ENCODE data around the gene MPC1.
A peak's percentile ranks its signal among the peaks of the same experiment; 100 is the strongest.
"Not testable (repeated sequence)": the region's sequence is repeated elsewhere in the genome, so short reads cannot be mapped to it uniquely, and the experiment has no call there.

MPC1 gene

DNA sequence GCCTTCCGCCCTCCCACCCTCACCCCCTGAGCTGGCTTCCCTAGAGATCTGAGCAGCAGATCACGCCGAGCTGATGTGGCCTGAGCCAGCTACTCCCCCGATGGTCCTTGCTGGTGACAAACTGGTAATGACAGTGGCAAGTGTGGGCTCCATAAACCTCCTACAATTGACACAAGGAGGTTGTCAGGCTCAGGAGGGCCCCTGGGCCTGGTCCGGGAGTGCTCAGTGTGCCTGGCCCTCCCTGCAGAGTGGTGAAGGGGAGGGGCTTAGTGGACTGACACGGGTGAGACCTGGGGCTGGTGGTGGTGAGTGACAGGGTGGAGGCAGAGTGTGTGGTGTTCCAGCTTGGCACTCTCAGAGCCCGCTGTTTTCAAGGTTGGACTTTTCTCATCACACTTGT lies 22.6 kb upstream of the MPC1 start:
- no peak for DNase-seq

DNA sequence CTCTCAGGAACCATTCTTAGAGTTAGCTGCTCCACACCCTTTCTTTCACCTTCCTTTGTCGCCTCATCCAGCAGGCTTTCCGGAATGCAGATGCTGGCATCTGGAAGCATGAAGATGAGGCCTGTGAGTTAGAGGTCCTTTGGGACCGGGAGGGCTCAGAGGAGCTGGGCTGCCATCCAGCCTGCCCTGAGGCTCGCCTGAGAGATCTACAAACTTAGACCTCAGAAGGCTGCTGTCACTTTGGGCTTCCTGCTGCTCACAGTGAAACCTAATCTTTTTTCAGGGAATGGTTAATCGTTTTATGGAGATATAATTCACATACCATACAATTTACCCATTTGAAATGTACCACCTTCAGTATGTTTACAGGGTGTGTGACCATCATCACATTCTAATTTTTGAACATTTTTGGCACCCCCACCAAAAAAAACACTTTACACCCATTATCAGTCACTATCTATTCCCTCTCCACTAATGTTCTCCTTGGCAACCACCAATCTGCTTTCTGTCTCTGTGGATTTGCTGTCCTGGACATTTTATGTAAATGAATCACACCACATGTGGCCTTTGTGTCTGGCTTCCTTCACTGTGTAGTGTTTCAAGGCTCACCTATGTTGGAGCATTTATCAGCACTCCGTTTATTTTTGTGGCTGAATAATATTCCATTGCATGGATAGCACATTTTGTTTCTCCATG lies 20.0 kb upstream of the MPC1 start:
- DNase-seq = no peak

DNA sequence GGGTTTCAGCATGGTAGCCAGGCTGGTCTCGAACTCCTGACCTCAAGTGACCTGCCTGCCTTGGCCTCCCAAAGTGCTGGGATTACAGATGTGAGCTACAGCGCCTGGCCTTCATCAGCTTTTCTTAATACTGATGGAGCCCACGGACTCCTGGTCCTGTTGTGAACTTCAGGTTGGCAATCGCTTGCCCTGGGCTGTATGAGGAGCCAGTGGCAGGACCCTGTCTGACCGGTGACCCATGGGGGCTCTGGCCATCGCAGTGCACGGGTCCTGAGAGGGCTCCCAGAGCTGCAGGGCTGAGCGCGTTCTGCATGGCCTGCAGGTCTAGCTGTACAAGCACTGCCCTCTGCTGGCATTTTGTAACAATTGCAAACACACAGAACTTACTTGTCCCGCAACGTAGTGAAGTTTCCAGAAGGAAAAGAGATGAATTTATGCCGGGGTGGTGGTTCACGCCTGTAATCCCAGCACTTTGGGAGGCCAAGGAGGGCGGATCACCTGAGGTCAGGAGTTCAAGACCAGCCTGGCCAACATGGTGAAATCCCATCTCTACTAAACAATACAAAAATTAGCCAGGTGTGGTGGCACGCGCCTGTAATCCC lies 18.0 kb upstream of the MPC1 start:
- DNase-seq = peak; percentile 68

DNA sequence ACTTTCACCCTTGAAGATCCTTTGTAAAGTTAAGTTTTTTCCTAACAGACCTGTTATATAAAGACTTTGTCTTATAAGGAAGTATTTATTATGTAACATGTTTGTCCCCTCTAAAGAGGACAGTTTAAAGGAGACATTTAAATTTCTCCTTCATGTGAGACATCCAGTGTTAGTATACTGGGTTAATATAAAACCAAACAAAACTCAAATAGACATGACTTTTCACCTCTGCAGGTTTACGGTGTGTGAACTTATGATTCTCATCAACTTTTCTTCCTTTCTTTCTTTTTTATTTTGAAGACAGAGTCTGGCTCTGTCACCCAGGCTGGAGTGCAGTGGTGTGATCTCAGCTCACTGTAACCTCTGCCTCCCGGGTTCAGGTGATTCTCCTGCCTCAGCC lies 17.4 kb upstream of the MPC1 start:
- no peak for DNase-seq

DNA sequence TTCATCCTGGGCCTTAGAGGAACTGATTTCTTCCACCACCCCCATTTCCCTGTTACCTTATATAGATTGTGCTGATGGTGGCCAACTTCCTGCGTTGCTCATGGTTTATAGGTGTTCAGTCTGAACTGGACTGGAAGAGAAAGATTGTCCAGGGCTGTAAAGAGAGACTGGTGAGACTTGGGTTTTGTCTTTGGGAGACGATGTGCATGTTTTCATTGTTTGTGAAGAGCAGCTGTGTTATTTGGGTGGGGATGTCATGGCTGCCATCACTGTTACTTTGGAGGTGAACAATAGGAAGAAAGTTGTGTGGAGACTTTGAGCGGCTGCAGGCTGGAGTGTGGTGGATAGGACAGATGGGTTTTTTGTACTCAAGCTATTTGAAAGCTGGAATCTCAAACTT lies 15.6 kb upstream of the MPC1 start:
- DNase-seq = no peak

DNA sequence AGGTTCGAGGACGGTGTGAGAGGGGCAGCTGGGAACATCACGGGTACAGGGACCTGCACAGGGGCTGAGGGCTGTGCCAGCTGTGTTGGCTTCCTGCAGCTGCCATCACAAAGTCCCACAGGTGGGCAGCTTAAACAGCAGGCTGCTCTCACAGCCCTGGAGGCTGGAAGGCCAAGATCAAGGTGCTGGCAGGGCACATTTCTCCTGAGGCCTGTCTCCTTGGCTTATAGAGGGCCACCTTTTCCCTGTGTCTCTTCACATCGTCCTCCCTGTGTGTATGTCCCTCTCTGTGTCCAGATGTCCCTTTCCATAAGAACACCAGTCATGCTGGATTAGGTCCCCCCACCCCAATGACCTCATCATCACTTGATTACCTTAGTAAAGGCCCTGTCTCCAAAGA lies 15.1 kb upstream of the MPC1 start:
- no peak for DNase-seq

DNA sequence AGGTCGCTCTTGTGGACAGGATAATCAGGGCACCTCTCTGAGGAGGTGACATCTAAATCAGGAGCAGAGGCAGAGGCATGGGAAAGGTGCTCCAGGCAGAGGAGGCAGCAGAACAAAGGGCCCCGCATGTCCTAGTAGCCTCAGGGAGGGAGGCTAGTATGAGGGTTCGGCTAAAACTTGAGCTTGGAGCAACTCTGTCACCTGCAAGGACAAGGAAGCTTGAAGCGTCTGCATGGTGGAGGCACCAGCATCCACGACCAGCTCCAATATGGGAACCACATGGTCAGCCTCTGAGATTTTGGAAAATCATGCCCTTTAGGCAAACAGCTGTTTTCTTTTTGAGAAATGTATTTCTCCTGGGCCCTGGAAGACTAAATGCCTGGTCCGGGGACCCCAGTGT lies 13.0 kb upstream of the MPC1 start:
- DNase-seq = no peak

DNA sequence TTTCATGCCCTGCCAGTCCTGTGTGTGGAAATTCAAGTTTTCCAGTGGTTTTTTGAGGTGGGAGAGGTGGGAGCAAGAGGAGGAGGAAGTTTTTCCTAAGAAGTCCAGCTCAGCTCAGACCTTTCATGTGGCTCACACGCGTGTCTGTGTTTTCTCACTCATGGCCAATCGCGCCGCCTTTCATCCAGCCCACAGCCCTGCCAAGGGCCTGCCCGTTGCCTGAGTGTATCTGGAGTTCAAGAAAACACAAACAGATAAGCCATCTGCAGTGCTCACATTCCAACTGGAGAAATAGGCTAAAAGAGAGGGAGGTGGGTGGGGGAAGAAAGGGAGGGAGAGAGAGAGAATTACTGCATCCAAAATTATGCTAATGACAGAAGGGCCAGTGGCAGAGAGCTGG lies 12.6 kb upstream of the MPC1 start:
- DNase-seq = no peak

DNA sequence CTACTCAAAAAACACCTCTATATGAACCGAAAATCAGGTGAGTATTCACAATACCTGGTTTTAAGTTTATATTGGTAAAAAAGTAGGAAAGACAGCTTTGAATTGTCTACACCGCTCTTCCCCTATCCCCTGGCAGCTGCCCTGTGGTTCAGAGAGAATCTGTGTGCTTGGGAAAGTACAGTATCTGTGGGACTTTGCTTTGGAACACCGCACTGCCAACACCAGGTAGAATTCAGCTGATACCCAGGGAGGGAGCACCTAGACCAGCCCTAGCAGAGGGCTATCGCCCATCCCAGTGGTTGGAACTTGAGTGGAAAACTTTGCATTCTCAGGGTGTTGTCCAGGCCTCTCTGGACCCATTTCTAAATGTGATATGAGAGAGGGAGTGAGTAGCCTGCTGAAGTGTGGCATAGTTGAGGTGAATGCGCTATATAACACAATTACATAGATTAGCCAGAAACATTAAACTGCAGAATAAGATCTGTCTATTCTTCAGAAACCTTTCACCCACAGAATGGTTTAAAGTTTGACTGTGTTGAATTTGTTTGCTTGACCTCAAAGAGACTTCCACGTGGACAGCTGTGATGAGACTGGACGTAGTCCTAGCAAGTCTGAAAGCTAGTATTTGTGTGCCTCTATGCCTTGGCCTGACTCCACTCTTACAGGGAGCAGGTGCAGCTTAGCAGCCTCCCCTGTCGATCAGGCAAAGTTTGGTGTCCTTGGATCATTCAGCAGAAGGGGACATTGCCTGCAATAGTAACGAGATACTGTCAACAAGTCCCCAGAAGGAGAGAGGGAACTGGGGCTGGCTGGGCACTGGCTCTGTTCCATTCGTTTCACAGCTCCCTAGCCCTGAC lies 11.5 kb upstream of the MPC1 start:
- DNase-seq = no peak

DNA sequence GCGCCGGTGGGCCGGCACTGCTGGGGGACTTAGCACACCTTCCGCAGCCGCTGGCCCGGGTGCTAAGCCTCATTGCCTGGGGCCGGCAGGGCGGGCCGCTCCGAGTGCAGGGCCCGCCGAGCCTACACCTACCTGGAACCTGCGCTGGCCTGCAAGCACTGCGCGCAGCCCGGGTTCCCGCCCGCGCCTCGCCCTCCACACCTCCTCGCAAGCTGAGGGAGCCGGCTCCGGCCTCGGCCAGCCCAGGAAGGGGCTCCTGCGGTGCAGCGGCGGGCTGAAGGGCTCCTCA lies 10.7 kb upstream of the MPC1 start:
- DNase-seq = no peak

DNA sequence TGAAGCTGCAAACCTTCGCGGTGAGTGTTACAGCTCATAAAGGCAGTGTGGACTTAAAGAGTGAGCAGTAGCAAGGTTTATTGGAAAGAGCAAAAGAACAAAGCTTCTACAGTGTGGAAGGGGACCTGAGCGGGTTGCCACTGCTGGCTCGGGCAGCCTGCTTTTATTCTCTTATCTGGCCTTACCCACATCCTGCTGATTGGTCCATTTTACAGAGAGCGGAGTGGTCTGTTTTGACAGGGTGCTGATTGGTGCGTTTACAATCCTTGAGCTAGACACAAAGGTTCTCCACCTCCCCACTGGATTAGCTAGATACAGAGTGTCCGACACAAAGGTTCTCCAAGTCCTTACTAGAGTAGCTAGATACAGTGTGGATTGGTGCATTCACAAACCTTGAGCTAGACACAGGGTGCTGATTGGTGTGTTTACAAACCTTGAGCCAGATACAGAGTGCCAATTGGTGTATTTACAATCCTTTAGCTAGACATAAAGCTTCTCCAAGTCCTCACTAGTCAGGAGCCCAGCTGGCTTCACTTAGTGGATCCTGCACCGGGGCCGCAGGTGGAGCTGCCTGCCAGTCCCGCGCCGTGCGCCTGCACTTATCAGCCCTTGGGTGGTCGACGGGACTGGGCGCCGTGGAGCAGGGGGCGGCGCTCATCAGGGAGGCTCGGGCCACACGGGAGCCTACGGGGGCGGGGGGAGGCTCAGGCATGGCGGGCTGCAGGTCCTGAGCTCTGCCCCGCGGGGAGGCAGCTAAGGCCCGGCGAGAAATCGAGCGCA lies 10.2 kb upstream of the MPC1 start:
- DNase-seq = not testable (repeated sequence)

DNA sequence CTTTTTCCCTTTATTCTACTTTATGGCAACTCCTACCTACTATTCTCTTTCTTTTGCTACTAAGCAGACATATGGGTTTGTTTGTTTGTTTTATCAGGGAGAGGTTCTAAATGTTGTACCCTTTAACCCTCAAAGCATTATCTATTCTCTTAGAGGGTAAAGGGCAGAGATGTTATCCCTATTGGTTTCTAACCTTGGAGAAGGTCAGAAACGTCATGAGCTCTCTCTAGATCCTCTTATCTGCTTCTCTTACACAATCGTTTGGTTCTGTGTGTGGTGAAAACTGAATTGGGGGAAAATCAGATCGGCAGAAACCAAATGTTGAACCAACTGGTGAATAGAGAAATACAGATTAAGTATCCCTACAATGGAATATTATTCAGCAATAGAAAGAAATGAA lies 6.4 kb upstream of the MPC1 start:
- DNase-seq = no peak

DNA sequence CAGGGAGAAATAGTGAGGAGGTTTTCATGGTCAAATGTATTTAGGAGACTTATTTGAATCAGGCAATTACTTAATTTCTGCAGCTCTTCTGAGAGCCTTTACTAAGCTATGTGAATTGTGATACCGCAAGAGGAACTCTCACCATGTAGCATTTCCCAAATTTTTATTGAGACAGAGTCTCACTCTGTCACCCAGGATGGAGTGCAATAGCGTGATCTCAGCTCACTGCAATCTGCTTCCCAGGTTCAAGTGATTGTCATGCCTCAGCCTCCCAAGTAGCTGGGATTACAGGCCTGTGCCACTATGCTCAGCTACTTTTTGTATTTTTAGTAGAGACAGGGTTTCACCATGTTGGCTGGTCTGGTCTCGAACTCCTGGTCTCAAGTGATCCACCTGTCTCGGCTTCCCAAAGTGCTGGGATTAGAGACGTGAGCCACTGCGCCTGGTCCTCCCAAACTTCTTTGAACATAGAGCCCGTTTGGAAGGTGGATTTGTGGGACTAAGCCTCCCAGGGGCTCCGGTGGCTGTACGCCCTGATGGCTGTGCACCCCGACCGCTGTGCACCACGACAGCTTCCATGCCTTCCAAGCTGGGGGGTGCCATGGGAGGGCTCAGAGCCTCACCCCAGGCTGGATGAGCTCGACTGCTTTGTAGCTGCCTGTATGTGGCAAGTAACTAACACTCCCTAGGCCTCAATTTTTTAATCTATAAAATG lies 5.7 kb upstream of the MPC1 start:
- no peak for DNase-seq

DNA sequence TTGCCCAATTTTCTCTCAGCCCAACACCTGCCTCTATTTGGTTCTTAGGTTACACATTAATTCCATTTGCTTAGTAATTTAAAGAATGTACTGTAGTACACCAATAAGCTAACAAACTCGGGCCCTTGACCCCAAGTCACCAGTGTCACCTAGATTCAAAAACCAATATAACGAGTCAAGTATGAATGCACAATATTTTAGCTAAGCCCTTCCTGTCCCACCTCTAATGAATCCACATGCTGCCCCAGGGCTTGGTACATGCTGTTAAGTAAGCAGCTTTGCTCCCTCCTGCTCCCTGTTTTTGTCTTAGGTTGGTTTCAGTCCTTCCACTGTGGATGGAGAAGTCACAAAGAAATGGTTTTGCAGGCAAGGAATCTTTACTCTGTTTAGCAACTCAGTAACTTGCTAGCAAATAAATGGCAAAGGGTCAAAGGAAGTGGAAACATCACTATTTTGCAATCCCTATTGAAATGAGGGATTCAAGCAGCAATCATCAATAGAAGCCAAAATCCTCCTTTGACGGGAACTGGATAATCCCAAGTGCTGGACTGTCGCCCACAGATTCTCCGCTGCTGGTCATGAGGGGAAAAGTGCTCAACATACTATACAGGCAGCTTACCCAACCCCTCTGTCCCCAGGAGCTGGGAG lies 5.0 kb upstream of the MPC1 start:
- no peak for DNase-seq

DNA sequence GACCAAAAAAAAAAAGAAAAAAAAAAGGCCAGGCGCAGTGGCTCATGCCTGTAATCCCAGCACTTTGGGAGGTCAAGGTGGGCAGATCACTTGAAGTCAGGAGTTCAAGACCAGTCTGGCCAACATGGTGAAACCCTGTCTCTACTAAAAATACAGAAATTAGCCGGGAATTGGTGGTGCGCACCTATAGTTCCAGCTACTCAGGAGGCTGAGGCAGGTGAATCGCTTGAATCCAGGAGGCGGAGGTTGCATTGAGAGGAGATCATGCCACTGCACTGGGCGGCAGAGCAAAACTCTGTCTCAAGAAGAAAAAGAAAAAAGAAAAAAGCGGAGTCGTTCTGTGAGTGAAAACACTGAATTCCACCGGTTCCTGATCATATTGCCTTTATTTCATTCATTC lies 4.4 kb upstream of the MPC1 start:
- not testable (repeated sequence) for DNase-seq

DNA sequence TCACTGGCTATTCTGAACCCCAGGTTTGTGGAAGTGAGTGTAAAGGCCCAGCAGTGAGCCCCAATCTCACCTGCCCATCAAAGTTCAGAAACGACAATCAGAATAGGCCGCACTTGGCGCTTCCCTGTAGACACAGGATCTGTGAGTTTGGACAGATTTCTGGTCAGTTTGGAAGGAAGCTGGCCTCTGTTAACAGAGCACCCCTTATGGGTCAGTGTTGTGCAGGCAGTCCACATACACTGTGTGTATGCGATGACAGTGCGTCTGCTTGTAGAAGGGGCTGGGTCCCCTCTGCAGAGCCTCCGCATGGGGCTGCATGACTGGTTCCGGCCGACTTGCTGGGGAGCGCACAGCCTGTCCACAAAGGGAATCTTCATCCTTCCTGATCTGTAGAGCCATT lies 3.4 kb upstream of the MPC1 start:
- no peak for DNase-seq

DNA sequence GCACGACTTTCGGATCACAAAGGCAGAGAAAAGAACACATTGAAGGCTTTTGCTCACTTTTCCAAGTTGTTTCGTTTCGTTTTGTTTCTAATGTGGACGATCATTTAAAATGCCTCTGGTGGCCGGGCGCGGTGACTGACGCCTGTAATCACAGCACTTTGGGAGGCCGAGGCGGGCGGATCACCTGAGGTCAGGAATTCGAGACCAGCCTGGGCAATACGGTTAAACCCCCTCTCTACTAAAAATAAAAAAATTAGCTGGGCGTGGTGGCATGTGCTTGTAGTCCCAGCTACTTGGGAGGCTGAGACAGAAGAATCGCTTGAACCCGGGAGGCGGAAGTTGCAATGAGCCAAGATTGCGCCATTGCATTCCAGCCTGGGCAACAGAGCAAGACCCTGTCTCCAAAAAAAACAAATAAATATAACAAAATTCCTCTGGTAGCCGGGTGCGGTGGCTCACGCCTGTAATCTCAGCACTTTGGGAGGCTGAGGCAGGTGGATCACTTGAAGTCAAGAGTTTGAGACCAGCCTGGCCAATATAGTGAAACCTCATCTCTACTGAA lies 1.1 kb upstream of the MPC1 start:
- peak; percentile 45 for DNase-seq

DNA sequence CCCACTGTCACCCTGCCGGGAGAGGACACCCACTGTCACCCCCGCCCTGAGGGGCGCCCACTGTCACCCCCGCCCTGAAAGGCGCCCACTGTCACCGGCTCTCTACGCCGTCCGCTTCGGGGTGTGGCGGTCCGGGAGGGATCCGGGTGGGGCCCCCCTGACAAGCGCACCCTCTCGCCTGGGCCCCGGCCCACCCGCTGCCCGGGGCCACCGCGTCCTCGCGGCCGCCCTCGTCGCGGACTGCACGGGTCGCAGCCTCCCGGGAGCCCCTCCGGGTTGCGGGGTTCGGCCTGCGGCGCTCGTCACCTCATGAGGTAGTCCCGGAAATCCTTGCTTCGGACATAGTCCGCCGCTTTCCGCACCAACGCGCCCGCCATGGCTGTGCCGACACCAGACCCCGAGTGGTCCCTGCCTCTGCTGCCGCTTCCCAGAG lies 224 bp downstream of the MPC1 start:
- DNase-seq = no peak

DNA sequence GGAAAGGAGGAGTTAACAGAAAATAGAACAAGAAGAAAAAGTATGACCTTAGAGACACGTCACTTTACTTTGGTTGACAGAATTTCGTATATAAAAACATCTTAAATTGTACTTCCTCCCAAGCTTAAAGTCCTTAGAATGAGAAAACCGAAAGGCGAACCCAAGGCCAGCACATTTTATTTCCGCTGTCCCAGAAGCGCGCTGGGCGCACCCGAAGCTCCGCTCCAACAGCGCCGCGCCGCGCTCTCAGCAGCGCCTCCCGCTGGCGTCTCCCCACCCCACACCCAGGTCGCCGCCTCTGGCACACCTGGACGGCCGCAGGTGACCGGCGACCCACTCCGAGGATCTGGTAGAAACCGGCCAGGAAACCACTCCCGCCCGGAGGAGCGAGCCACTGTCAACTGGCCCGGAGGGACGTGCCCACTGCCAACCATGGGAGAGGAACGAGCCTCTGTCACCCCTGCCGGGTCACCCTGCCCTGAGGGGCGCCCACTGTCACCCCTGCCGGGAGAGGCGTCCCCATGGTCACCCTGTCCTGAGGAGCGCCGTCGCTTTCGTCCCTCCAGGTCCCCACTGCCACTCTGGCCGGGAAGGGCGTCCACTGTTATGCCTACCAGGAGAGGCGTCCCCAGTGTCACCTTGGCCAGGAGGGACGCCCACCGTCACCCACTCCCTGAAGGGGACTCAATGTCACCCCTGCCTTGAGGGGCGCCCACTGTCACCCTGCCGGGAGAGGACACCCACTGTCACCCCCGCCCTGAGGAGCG lies 824 bp downstream of the MPC1 start:
- DNase-seq = peak; percentile 84

DNA sequence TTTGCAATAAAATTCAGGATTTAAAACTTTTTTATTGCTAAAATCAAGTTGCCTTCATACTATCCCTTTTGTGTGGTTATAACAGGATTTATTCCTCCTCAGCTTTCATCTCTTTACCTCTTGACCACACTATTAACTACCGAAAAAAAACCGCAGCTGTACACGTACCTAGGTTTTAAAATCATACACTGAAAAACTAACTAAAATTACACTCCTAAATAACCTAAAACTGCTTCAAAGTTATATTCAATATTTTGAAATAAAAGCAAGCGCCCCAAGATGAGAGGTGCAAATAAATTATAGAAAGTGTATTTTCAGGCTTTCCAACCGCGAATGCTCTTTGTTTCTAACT lies 1.4 kb downstream of the MPC1 start:
- no peak for DNase-seq

DNA sequence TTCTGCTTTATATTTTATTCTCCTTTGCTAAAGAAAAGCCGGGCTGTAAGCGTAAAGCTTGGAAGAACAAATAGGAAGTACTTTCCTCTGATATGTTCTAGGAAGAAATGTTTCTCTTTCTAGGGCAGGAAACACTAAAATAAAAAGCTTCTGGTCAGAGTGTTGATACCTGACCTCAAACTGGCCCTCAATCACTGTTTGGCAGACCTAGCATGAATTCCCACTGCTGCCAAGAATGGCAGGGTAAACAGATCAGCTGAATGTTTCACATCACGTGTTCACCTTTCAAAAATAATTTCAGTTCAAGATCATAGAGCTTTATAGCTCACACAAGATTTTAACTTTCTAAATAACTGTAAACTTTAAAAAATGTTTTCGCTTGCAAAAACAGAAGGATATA lies 2.9 kb downstream of the MPC1 start:
- DNase-seq = no peak

Data from stimulated activated CD8-positive, alpha-beta memory T cell treated with anti-CD3 and anti-CD28 coated beads, Interleukin-4, amount 100 ng/mL, for 48 hours (primary cell).